Measurements from ENCODE around the gene SH3BGRL3.

DNA sequence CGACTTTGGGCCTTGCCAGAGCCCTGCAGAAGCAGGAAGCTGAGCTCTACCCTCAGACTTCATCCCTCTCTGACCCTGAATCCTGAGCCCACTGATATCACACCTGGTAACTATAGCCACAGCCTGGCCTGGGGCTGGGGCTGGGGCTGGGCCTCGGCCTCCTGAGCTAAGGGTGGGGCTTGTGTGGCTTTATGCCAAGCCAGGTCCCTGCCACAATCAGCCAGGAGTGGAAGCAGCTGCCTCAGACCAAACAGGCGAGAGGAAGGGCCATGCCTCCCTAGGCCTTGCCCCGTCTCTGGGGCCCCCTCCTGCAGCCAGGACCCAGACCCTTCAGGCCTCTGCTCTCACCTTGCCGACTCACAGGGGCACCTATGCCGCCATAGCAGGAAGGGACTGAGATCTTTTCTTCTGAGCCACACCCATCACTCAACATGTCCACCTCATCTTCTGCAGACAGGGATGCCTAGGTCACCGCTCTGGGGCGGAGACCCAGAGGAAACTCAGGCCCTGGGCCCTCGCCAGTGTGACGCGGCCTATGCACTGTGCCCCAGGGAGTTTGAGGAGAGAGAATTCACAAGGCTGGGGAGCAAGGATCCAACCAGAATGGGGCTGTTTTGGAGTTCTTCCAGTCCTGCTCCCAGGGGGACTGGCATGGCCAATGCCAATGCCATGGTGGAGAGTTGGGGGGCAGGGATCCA lies 20.8 kb downstream of the SH3BGRL3 start:
- TF ChIP-seq SUZ12 (IDR thresholded peaks at IDR 0.05; ENCODE audit: extremely low read depth, insufficient read depth, insufficient read length), result no peak
- no peak for TF ChIP-seq YY1 (IDR thresholded peaks at IDR 0.05; ENCODE audit: insufficient read depth, insufficient read length)
